Right ventricle myocardium inferior (tissue), 1 donor: Measurements from ENCODE around the gene UNC5CL. TPM values are rescaled to one million over a fixed set of nuclear protein-coding genes. Genes with fewer than 3 reads are reported as not detected.
"Not testable (repeated sequence)": the region's sequence is repeated elsewhere in the genome, so short reads cannot be mapped to it uniquely, and the experiment has no call there.

Experiments
- ATAC-seq: fragments of 200-7000 bp; cut with Tn5 transposase; one replicate; pipeline ENCODE4 v1.9.1; 2020; ENCODE audit warnings: mild to moderate bottlenecking, moderate library complexity
- DNase-seq: peaks from one replicate; pipeline ENCODE4 v3.0.0; 2021; ENCODE audit errors: missing footprints
- intact Hi-C: fragments of 100-400 bp; cut with DNase I; formaldehyde crosslinking; loops from one replicate; pipeline ENCODE4 v1.11.0; 2022
- total RNA-seq: library from RNA; stranded (reverse); fragmentation: NEBNext Ultra II Directional; extraction: Animal tissue kit (Norgen Biotek cat#: 25700); gene quantifications from one replicate; pipeline ENCODE4 v1.2.1, GENCODE V29; 2021
- donor health status: DM: no; HTN: yes; CAD: no; lungs with severe emphysema.

UNC5CL gene
- total RNA-seq, 1 donor from 2014 or later: 0.60 TPM

DNA sequence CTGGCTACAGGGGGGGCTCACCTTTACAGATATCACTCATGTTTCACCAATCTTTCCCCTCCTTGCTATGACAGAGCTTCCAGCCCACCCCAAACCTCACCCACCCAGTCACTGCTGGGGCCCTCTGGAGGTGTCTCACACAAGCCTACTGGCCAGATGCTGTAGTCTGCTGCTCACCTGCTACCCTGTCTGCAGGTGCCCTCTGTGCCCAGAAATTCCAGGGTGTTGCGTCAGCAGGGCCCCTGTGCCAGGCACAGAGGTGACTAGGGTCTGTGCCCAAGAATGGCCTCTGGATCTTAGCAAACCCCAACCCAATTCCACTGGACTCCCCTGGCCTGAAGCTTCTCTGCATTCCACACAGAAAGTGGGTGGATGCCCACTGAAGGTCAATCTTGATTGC, 21.4 kb downstream of the UNC5CL start:
- ATAC-seq (no peak), DNase-seq (no peak)
- intact Hi-C loops: no loop called here

DNA sequence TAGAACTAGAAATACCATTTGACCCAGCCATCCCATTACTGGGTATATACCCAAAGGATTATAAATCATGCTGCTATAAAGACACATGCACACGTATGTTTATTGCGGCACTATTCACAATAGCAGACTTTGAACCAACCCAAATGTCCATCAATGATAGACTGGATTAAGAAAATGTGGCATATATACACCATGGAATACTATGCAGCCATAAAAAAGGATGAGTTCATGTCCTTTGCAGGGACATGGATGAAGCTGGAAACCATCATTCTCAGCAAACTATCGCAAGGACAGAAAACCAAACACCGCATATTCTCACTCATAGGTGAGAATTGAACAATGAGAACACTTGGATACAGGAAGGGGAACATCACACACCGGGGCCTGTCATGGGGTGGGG, 23.2 kb downstream of the UNC5CL start:
- DNase-seq, intact Hi-C loops, ATAC-seq: not testable (repeated sequence)

DNA sequence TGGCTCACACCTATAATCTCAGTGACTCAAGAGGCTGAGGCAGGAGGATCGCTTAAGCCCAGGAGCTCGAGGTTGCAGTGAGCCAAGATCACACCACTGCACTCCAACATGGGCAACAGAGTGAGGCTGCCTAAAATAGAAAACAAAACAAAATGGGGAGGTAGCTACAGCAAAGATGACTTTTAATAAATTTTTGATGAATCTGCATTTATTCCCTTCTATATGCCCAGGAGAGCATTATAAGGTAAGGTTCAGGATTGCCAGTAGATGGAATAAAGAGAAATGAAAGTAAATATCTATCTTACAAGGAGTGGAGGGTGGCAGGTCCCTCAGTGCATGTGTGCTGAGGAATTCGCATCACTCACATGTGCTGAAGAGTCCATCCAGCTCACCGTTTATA, 24.2 kb downstream of the UNC5CL start:
- intact Hi-C loops: no loop called here
- no peak for ATAC-seq
- DNase-seq: no peak

DNA sequence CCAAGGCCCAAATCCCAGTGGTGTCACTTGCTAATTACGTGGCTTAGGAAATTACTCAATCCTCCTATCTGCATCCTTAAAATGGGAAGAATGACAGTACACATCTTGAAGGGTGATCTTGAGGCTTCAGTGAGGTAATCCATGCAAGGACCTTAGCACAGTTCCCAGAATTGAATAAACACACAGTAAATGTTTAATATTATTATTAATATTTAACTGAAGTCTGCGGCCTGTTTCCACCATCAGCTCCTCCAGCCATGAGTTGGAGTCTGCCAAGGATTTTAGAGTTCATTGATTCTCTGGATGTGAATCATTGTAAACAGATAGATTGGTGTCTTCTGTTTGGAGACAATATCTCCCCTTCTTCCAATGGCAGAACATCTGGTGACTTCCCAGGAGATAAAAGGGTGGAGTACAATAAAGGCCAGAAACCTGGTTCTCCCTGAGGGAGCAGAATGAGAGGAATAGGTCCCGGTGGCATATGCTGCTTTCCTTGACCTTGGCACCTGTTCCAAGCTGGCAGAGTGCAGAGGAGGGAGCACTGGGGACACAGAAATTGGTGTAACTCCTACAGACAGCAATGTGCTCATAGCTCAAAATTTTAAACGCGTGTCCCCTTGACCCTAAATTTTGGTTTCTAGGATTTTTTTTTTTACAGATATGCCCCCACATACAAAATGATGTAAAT, 25.4 kb downstream of the UNC5CL start:
- DNase-seq (no peak), ATAC-seq (no peak)
- intact Hi-C loops: no loop called here

DNA sequence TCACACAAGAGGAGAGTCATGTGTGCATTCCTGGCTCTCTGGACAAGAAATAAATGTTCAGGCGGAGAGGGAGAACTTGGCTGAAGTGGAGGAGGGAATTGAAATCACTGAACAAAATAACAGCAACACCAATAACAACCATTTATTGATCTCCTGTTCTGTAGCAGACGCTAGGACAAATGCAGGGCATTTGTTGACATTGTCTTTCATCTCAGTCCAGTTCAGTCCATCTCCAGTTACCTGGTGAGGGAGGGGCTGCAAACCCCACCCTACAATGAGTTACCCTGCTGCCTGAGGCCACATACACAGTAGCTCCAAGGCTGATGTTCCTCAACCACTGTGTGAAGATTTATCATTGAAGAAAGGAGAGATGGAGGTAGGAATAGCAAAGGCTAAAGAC, 27.3 kb downstream of the UNC5CL start:
- intact Hi-C loops: no loop called here
- DNase-seq (no peak), ATAC-seq (no peak)

DNA sequence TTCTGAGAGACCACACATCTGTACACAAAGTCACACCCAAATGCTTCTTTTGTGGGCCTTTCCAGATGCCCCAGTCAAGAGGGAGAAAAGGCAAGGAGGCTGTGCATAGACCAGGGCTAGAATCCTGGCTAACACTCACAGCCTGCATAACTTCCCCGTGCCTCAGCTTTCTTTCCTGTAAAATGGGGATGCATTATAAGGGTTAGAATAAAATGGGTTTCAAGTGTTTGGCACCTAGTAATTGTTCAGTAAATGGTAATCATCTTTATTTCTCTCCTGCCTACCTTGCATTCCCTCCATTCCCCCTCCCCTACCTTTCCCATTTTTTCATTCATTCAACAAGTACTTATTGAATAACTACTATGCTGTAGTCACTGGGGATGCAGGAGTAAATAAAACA, 29.4 kb downstream of the UNC5CL start:
- ATAC-seq (no peak), DNase-seq (no peak)
- intact Hi-C loops: loop anchor here (5.0 kb wide), 1 partner anchor 58 kb away; no protein-coding TSS in a partner anchor

DNA sequence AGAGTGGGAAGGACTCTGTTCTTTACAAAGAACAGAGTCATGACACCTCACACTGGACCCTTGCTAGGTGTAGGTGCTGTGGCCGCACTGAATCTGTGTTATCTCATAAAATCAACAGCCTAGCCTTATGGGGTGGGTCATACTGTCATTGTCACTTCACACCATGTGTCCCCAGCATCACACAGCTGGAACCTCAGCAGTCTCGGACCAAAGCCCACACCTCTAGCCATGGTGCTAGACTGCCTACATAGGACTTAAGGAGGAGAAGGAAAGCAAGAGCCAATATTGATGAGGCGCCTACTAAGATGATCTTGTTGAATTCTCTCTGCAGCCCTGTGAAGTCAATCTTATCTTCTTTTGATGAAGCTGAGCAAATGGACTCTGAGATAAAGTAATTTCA, 31.0 kb downstream of the UNC5CL start:
- intact Hi-C loops: loop anchor here (5.0 kb wide), 1 partner anchor 59 kb away; no protein-coding TSS in a partner anchor
- DNase-seq (no peak), ATAC-seq (no peak)

DNA sequence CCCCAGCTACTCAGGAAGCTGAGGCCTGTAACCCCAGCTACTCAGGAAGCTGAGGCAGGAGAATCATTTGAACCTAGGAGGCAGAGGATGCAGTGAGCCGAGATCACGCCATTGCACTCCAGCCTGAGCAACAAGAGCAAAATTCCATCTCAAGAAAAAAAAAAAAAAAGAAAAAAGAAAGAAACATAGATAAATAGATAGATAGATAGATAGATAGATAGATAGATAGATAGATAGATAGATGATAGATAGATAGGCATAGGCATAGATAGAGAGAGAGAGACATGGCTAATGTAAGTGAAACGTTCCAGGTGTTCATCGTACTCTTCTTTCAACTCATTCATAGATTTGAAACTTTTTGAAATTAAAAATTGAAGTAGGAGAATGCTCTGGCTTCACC, 32.0 kb downstream of the UNC5CL start:
- not testable (repeated sequence) for DNase-seq, ATAC-seq
- intact Hi-C loops: loop anchor here (2.0 to 5.0 kb wide), 2 partner anchors 22 to 60 kb away; no protein-coding TSS in a partner anchor

DNA sequence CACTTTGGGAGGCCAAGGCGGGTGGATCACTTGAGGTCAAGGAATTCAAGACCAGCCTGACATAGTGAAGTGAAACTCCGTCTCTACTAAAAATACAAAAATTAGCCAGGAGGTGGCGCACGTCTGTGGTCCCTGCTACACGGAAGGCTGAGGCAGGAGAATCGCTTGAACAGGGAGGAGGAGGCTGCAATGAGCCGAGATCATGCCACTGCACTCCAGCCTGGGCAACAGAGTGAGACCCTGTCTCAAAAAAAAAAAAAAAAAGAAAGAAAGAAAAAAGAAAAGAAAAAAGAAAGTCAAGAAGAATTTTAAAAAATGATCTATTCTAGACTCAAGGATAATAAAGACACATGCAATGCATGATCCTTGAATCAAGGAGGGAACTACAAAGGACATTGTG, 32.8 kb downstream of the UNC5CL start:
- peak; percentile 42 for ATAC-seq
- intact Hi-C loops: loop anchor here (2.0 to 5.0 kb wide), 2 partner anchors 23 to 61 kb away; no protein-coding TSS in a partner anchor
- peak; percentile 76 for DNase-seq

DNA sequence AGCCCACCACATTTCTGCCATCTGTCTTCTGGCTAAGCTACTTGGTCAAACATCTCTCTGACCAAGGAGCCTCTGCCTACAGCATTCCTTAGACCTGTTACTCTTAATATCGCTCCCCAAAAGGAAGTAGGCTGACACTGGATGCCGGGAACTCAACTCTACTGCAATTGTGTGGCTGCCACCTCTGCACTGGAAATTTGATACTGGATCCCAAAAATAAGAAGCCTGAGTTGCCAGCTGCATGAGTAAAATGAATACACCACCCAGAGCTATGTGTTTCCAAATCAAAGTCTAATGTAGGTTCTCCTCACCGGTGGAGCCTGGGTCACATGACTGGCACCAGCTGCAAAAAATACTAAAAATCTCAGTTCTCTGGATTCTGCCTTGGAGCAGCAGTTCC, 36.9 kb downstream of the UNC5CL start:
- ATAC-seq (no peak), DNase-seq (no peak)
- intact Hi-C loops: no loop called here

DNA sequence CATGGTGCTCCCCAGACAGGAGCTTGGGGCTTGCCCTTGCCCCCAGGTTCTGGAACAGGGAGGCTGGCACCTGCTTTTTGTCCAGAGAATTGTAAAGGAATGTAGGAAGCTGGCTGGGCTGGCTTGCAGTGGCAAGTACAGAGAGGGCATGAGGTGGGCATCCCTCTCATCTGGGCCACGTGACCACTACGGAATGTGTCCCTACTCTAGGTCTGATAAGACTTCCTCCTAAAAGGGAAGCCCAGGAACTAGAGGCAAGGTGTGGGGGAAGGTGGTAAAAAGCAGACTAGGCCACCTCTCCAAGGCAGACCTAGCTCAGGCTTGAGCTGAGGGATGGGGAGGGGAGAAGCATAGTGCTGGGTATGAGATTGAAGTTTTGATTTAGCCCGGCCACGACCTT, 38.8 kb downstream of the UNC5CL start:
- ATAC-seq: no peak
- no peak for DNase-seq
- intact Hi-C loops: no loop called here

DNA sequence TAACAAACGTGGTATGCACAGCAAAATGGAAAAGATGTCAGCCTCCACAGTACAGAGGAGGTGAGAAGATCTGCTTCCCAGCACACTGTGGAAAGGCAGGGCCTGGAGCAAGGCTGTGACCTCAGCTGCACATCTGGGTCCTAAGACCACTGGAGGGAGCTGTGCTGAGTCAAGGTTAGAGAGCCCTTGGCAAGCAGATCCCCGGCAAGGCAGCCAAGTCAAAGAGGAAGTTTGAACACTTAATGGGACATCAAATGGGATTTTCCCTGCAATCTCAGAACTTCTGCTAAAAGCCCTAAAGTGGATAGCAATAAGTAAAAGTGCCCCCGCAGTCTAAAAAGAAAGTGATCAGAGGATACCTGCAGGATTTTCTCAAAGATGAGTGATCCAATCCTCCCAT, 39.5 kb downstream of the UNC5CL start:
- ATAC-seq (peak; percentile 75), DNase-seq (peak; percentile 68)
- intact Hi-C loops: loop anchor here (5.0 kb wide), 1 partner anchor 63 kb away; no protein-coding TSS in a partner anchor

DNA sequence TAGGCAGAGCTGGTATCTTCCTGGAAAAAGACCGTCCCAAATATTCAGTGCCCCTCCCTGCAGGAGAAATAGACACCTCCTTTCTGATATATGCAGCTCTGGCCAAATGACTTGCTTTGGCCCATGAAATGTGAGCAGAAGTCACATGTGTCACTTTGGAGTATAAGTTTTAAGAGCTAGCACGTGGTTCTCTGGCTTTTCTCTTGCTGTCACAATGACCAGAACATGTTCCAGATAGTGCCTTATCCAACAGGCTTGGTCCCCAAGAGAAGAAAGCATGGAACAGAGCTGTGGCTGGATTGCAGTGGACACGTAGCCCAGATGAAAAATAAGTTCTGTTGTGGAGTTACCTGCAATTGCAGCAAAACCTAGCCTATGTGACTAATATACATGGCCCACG, 40.4 kb downstream of the UNC5CL start:
- intact Hi-C loops: loop anchor here (1.0 to 5.0 kb wide), 2 partner anchors 64 to 98 kb away; no protein-coding TSS in a partner anchor
- no peak for DNase-seq

DNA sequence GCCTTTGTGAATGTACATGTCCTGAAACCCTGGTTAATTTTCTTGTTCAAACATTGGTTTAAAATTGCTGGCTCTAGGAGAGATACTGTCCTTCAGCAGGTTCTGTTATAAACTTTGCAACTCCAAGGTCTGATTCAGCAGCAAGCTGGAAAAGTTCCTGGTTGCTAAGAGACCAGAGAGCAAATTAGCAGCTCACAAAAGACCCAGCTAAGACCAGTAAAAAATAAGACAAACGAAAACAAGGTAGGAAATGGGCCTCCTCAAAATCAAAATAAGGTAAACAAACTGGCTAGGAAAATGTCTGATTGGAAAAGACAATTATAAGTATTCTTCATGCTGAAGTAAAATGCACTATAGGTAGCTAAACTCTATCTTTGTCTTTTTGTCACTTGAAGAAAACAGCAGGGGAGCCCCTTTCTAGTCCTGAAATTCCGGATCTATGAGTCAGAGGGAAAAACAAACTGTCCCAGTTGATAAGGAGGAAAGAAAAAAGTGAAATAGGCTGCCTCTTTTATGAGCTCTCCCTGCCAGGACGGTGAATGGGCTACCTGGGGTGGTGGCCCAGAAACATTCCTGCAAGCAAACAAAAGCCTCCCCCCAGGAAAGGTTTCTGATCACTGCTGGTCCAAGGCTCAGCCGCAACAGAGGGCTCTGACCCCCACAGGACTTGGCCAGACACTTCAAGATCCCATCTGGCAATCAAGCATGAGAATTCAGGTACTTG, 41.6 kb downstream of the UNC5CL start:
- peak; percentile 21 for ATAC-seq
- intact Hi-C loops: loop anchor here (5.0 kb wide), 1 partner anchor 65 kb away; no protein-coding TSS in a partner anchor
- no peak for DNase-seq

More for the DNA sequence above, 40.4 kb downstream of the UNC5CL start:
- peak; percentile 73 for ATAC-seq

DNA sequence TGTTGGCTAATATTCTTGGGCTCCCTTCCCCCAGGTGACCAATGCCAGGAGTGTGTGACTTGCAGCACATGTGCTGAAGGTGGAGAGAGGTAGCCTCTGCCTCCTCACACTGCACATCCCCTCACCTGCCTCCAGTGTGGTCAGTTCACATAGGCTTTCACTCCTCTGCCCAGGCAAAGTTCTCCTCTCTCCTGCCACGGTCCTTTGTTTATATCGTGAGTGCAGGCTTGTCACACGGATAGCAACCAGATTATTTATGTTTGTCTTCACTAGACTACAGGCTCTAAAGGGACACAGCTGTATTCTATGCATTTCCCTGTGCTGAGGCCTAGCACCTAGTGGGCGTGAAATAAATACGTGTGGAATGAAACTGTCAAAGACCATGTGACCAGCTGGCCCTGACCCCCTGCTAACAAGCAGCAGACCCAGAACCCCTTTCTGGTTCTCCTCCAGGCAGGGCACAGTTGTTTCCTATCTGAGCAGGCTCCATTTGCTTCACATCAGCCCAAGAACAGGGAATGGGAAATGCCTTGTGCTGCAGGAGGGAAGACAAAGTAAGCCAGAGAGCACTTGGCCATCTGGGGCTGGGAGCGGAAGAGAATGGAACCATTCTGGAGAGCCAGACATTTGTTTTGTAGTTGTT, 42.3 kb downstream of the UNC5CL start:
- DNase-seq: no peak
- intact Hi-C loops: loop anchor here (5.0 kb wide), 1 partner anchor 66 kb away; no protein-coding TSS in a partner anchor
- ATAC-seq: peak; percentile 56

DNA sequence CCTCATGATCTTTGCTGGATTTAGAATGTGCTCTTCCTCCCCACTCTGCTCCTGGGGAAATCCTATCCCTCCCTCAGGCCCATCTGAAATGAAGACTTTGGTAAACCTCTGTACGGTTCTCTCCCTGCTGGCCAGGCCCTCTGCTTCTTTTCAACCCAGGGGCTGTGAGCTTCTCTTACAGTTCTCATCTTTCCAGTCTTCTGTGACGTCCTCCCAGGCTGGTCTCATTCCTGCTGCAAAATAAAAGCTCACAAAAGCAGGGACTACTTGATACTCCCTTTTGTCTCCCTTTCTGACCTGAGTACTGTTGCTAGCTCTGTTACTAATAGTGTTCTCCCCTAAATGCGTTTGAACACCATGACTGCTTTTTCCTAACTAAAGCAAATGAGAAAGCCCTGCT, 46.3 kb downstream of the UNC5CL start:
- DNase-seq: no peak
- no peak for ATAC-seq
- intact Hi-C loops: no loop called here

DNA sequence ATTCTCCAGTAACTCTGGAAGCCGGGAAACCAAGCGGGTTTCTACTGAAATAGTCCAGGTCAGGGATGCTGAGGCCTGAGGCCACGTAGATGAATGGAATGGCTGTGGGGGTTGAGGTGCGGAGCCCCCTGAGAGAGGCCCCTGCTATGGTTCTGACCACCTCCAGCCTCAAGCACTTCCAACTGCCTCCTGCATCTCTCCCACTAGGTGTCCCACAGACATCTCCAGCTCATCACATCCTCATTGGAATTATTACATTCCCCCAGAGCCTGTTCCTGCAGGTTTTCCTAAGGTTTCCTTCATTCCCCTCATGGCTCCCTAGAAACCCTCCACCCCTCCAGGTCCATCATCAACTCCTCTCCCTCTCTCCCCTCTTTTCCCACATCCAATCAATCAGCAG, 48.7 kb downstream of the UNC5CL start:
- no peak for DNase-seq
- intact Hi-C loops: no loop called here
- ATAC-seq: no peak

DNA sequence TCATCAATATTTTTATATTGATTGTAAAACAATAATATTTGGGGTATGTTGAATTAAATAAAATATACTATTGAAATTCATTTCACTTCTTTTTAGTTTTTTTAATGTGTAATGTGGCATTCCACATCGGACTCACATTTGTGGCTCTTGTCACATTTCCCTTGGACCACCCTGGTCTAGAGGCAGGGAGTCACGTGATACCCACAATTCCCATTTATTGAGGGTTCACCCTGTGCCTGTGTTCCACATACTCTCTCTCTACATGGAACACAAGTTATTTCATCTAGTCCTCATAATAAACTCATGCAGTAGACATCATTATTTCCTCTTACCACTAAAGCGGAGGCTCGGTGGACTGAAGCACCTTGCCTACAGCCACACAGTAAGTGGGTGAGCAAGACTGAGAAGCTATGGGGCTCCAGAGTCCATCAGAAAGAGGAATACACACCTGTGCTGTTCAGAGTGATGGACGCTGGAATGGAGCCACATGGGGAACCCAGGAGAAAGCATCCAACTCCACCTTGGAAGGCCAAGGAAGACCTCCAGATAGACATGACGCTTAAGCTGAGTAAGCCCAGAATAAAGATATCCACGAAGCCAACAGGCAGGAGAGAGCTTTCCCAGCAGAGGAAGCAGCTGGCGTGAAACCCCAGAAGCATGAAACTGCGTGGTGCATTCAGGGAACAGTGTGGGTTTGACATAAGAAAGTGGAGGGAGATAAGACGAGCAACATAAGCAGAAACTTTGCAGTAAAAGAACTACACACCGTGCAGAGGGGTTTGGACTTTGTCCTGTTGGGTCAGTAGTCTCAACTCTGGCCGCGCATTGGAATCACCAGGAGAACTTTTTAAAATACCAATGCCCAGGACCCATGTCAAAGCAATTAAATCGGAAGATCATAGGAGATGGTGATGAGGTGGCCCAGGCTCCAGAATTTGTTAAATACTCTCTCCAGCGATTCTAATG, 49.5 kb downstream of the UNC5CL start:
- intact Hi-C loops: no loop called here
- ATAC-seq (no peak), DNase-seq (no peak)
